ENCODE results near the gene ATP8A2. TPM values are rescaled to one million over a fixed set of nuclear protein-coding genes. Genes with fewer than 3 reads are reported as not detected.

Gene ATP8A2
- total RNA-seq, 2 experiments from 2014 or later: 0.92 to 0.94 TPM

GRCh38 chr13:26022538-26023292, 650.9 kb downstream of the ATP8A2 start:
- DNase-seq (no peak), ATAC-seq (no peak)
- peaks cover 6% of the 10 kb centered on the region for H3K4me1 Mint-ChIP-seq (ENCODE audit: low read depth)
- intact Hi-C loops (cut with micrococcal nuclease): no loop called here
- no peak overlapping the region for H3K4me3 Mint-ChIP-seq
- ChIA-PET CTCF (no interaction called here), POLR2A (no interaction called here)
- no peak for TF ChIP-seq CTCF (IDR thresholded peaks at IDR 0.05)
- H3K27ac Mint-ChIP-seq: no peak overlapping the region
- peaks cover 24% of the 10 kb centered on the region for H3K36me3 Mint-ChIP-seq (ENCODE audit: low read depth)
- no peaks in the 10 kb centered on the region for H3K27me3 Mint-ChIP-seq
- H3K9me3 Mint-ChIP-seq: peaks cover 4% of the 10 kb centered on the region

- H3K27me3 Mint-ChIP-seq: no peaks in the 10 kb centered on the region
- no peaks in the 10 kb centered on the region for H3K4me1 Mint-ChIP-seq (ENCODE audit: low read depth)
- ATAC-seq (no peak), DNase-seq (no peak)
- POLR2A ChIA-PET: no interaction called here
- CTCF ChIA-PET: no interaction called here
- H3K4me3 Mint-ChIP-seq: no peak overlapping the region
- peaks cover 3% of the 10 kb centered on the region for H3K9me3 Mint-ChIP-seq
- no peak overlapping the region for H3K27ac Mint-ChIP-seq
- no peak for TF ChIP-seq CTCF (IDR thresholded peaks at IDR 0.05)
- intact Hi-C loops (cut with micrococcal nuclease): no loop called here
- peaks cover 18% of the 10 kb centered on the region for H3K36me3 Mint-ChIP-seq (ENCODE audit: low read depth)
Measured at GRCh38 chr13:26024558-26024957, 652.8 kb downstream of the ATP8A2 start.

GRCh38 chr13:26025196-26025595, 653.4 kb downstream of the ATP8A2 start:
- Mint-ChIP-seq H3K4me1 (ENCODE audit: low read depth) (no peaks in the 10 kb centered on the region), H3K9me3 (peaks cover 3% of the 10 kb centered on the region), H3K27ac (no peak overlapping the region), H3K4me3 (no peak overlapping the region), H3K36me3 (ENCODE audit: low read depth) (peaks cover 11% of the 10 kb centered on the region), H3K27me3 (no peaks in the 10 kb centered on the region)
- no peak for DNase-seq
- no peak for ATAC-seq
- ChIA-PET POLR2A (no interaction called here), CTCF (no interaction called here)
- intact Hi-C loops (cut with micrococcal nuclease): no loop called here
- no peak for TF ChIP-seq CTCF (IDR thresholded peaks at IDR 0.05)

- H3K4me3 Mint-ChIP-seq: no peak overlapping the region
- no peak overlapping the region for H3K27ac Mint-ChIP-seq
- ChIA-PET CTCF (no interaction called here), POLR2A (no interaction called here)
- DNase-seq (no peak), ATAC-seq (no peak)
- no peaks in the 10 kb centered on the region for H3K9me3 Mint-ChIP-seq
- H3K4me1 Mint-ChIP-seq (ENCODE audit: low read depth): no peaks in the 10 kb centered on the region
- intact Hi-C loops (cut with micrococcal nuclease): no loop called here
- no peaks in the 10 kb centered on the region for H3K27me3 Mint-ChIP-seq
- no peak for TF ChIP-seq CTCF (IDR thresholded peaks at IDR 0.05)
- H3K36me3 Mint-ChIP-seq (ENCODE audit: low read depth): peaks cover 6% of the 10 kb centered on the region
Measured at GRCh38 chr13:26025771-26026170, 654.0 kb downstream of the ATP8A2 start.

GRCh38 chr13:26026211-26026610, 654.4 kb downstream of the ATP8A2 start:
- DNase-seq: no peak
- TF ChIP-seq CTCF (IDR thresholded peaks at IDR 0.05): no peak
- Mint-ChIP-seq H3K36me3 (ENCODE audit: low read depth) (peaks cover 1% of the 10 kb centered on the region), H3K27me3 (no peaks in the 10 kb centered on the region), H3K27ac (no peak overlapping the region), H3K4me3 (no peak overlapping the region), H3K9me3 (no peaks in the 10 kb centered on the region), H3K4me1 (ENCODE audit: low read depth) (no peaks in the 10 kb centered on the region)
- CTCF ChIA-PET: no interaction called here
- intact Hi-C loops (cut with micrococcal nuclease): no loop called here
- POLR2A ChIA-PET: no interaction called here
- ATAC-seq: no peak
